Spleen (tissue), 11 donors: ENCODE data around the gene TLE1. TPM values are rescaled to one million over a fixed set of nuclear protein-coding genes. Genes with fewer than 3 reads are reported as not detected.

Source experiments
- DNase-seq: peaks from one replicate; pipeline ENCODE4 v3.0.0-alpha.2; 2020
- H3K27ac ChIP-seq, 8 donors: fragments of 200-600 bp; sonication (generic) in 7 of 8; 1 replicate in 4 of 8; 2 replicates in 4 of 8; pipeline versions ENCODE4 v1.5.0 to v1.8.0; 2016 to 2021; ENCODE audit warnings: inconsistent platforms in 4 of 8, mild to moderate bottlenecking in 4 of 8, moderate library complexity in 1 of 8
- H3K27me3 ChIP-seq, 7 donors: fragments of 200-600 bp; sonication (generic) in 6 of 7; replicated peaks in 1 of 7; 1 replicate in 4 of 7; 2 replicates in 3 of 7; pipeline versions ENCODE4 v1.5.0 to v1.8.0; 2016 to 2021; ENCODE audit warnings: inconsistent platforms in 3 of 7, mild to moderate bottlenecking in 1 of 7
- H3K36me3 ChIP-seq, 6 donors: fragments of 200-600 bp; sonication (generic) in 5 of 6; 1 replicate in 4 of 6; 2 replicates in 2 of 6; pipeline versions ENCODE4 v1.5.0 to v1.8.0; 2016 to 2021; ENCODE audit warnings: inconsistent platforms in 2 of 6
- H3K4me1 ChIP-seq, 6 donors: fragments of 200-600 bp; sonication (generic) in 5 of 6; 1 replicate in 3 of 6; 2 replicates in 3 of 6; pipeline versions ENCODE4 v1.5.0 to v1.8.0; 2016 to 2021; ENCODE audit warnings: inconsistent platforms in 3 of 6
- H3K4me3 ChIP-seq, 8 donors: fragments of 200-600 bp; sonication (generic) in 7 of 8; 1 replicate in 4 of 8; 2 replicates in 4 of 8; pipeline versions ENCODE4 v1.5.0 to v1.8.0; 2016 to 2021; ENCODE audit warnings: inconsistent platforms in 4 of 8, mild to moderate bottlenecking in 4 of 8, moderate library complexity in 2 of 8
- H3K9me3 ChIP-seq, 8 donors: fragments of 200-600 bp; sonication (generic) in 7 of 8; 1 replicate in 4 of 8; 2 replicates in 4 of 8; pipeline versions ENCODE4 v1.5.0 to v1.8.0; 2016 to 2021; ENCODE audit warnings: inconsistent platforms in 4 of 8
- POLR2A ChIP-seq, 3 donors: fragments of 450-650 bp; IDR thresholded peaks; one replicate each; pipeline ENCODE4 v1.5.1; 2017; ENCODE audit warnings: antibody characterized with exemption in 3 of 3, mild to moderate bottlenecking in 1 of 3
- POLR2AphosphoS5 ChIP-seq, 3 donors: sonication (generic); formaldehyde crosslinking; IDR thresholded peaks; one replicate each; pipeline ENCODE4 v1.5.1; 2017; ENCODE audit warnings: antibody characterized with exemption in 3 of 3
- WGBS, 5 donors: extraction: QIAGEN DNeasy Blood & Tissue Kit in 3 of 5; methylation state at CpG; one replicate each; pipeline versions ENCODE4 v1.1.5 to v1.1.7; 2013 to 2018; 5-methylcytosine and 5-hydroxymethylcytosine counted together
- intact Hi-C: fragments of 100-400 bp; cut with DNase I; formaldehyde crosslinking; loops from one replicate; pipeline ENCODE4 v1.15.0; 2023; ENCODE audit warnings: low total_unique reads
- polyA plus RNA-seq, 3 donors: library from polyadenylated mRNA; stranded (reverse); fragments of 200-250 nt; gene quantifications; one replicate each; pipeline ENCODE4 v1.2.1, GENCODE V29; 2013
- total RNA-seq, 7 donors: library from RNA; depleted of rRNA in 3 of 7; stranded (reverse); fragments of >200 nt in 3 of 7; fragmentation: NEBNext Ultra II Directional in 4 of 7; extraction: Animal tissue kit (Norgen Biotek cat#: 25700) in 4 of 7; gene quantifications; one replicate each; pipeline versions ENCODE4 v1.1.0 to v1.2.1, GENCODE V29; 2016 to 2021
- TF ChIP-seq, protein P1 (sequence below), 11 experiments: fragments of 200-600 bp in 7 of 11; fragments of 450-650 bp in 4 of 11; sonication (generic) in 4 of 11; IDR thresholded peaks in 8 of 11; conservative IDR thresholded peaks in 3 of 11; 1 replicate in 7 of 11; 2 replicates in 4 of 11; pipeline versions ENCODE4 v1.4.0 to v1.8.0; 2016 to 2021; ENCODE audit warnings: antibody characterized with exemption in 11 of 11, inconsistent platforms in 4 of 11, mild to moderate bottlenecking in 1 of 11
- donor health status: healthy with polysubstance abuse.
- donor health status: DM: no; HTN: no; CAD: no; lungs with moderate emphysema.
- donor health status: DM: no; HTN: no; CAD: no.
- donor health status: Bipolar disorder and iron deficiency.
- donor health status: healthy.
- donor health status: DM: no; HTN: no; CAD: no.
- donor health status: DM: yes; HTN: yes; CAD: no.

The TLE1 gene
- total and polyA plus RNA-seq, 10 donors = 34.7 to 110 (median 60.2) TPM

DNA sequence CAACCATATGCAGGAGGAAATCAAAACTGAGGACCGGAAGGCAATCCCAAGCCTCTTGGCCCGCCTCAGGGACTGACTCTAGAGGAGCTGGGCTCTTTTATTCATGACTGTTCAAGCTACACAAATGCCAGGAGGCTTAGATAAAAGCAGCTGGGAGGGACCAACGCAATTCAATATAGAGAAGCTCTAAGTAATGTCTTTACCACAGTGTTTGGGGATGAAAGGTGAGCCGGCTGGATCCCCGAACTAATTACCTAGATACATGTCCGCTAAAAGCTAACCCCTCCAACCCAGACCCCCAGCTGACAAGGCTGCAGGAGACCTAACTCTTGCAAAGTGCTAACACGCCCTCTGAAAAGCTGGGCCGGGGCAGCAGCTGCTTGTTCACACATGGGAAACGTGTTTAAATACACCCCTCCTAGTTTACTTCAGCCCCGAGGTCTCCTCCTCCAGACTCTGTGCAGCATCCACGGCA, 67.5 kb downstream of the TLE1 start:
- Histone ChIP-seq H3K9me3 (no peaks in the 10 kb centered on the region), H3K27ac (no peak overlapping the region), H3K4me3 (no peak overlapping the region), H3K4me1 (peaks cover 0 to 34% (median 18%) of the 10 kb centered on the region in 6 donors), H3K27me3 (no peaks in the 10 kb centered on the region), H3K36me3 (peaks cover 0 to 61% (median 2%) of the 10 kb centered on the region in 6 donors)
- WGBS, 5 donors = 86 to 90% (median 87%) methylated on average over 11 of the region's 11 CpGs
- DNase-seq = no peak
- TF ChIP-seq POLR2AphosphoS5 (IDR thresholded peaks at IDR 0.05) (no peak), POLR2A (IDR thresholded peaks at IDR 0.05) (no peak)
- intact Hi-C loops = no loop called here

DNA sequence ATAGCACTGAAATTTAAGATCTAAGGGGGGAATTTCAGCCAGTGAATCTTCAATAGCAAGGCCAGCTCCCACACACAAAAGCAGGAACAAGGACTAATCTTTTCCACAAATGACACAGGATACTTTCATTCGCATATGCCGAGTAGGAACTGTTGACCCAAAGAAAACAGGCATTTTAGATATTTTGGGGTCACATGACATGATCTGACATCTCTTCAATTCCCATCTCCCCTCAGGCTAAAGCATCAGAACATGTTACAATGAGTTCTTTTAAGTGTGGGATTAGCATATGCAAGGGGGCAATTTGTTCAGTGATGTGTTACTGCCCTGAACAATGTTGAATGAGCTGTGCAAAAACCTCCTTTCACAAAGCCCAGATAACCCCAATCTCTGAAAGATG, 68.2 kb downstream of the TLE1 start:
- Histone ChIP-seq H3K9me3 (no peaks in the 10 kb centered on the region), H3K4me1 (peaks cover 0 to 34% (median 18%) of the 10 kb centered on the region in 6 donors), H3K27me3 (no peaks in the 10 kb centered on the region), H3K36me3 (peaks cover 0 to 63% (median 4%) of the 10 kb centered on the region in 6 donors), H3K4me3 (no peak overlapping the region), H3K27ac (no peak overlapping the region)
- WGBS, 5 donors = 62 to 95% (median 80%) methylated on average over 2 of the region's 2 CpGs
- TF ChIP-seq POLR2AphosphoS5 (IDR thresholded peaks at IDR 0.05) (no peak), POLR2A (IDR thresholded peaks at IDR 0.05) (no peak)
- TF ChIP-seq, protein P1, sequence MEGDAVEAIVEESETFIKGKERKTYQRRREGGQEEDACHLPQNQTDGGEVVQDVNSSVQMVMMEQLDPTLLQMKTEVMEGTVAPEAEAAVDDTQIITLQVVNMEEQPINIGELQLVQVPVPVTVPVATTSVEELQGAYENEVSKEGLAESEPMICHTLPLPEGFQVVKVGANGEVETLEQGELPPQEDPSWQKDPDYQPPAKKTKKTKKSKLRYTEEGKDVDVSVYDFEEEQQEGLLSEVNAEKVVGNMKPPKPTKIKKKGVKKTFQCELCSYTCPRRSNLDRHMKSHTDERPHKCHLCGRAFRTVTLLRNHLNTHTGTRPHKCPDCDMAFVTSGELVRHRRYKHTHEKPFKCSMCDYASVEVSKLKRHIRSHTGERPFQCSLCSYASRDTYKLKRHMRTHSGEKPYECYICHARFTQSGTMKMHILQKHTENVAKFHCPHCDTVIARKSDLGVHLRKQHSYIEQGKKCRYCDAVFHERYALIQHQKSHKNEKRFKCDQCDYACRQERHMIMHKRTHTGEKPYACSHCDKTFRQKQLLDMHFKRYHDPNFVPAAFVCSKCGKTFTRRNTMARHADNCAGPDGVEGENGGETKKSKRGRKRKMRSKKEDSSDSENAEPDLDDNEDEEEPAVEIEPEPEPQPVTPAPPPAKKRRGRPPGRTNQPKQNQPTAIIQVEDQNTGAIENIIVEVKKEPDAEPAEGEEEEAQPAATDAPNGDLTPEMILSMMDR (IDR thresholded peaks at IDR 0.05 in 8 of 11, conservative IDR thresholded peaks at IDR 0.05 in 3 of 11) = no peak
- intact Hi-C loops = no loop called here
- no peak for DNase-seq

DNA sequence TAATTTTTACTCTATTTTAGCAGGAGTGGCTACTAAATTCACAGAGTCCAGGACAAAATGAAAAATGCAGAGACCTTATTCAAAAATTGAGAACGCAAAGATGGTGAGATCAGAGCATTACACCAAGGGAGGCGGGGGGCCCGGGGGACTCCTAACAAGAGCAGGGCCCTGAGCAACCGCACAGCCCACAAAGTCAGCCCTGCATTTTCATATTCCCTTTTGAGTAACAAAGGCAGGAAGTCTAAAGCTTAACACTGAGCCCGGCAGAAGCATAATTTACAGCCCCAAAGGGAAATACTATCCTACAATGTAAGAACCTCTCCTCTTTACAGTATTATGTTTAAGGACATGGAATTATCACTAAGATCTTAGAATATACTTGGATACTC, 69.4 kb downstream of the TLE1 start:
- no peaks in the 10 kb centered on the region for H3K27me3 ChIP-seq
- H3K9me3 ChIP-seq = no peaks in the 10 kb centered on the region
- DNase-seq = no peak
- H3K4me3 ChIP-seq = no peak overlapping the region
- 14 to 29% (median 19%) methylated on average over 5 of the region's 5 CpGs for WGBS, 5 donors
- H3K4me1 ChIP-seq = peaks cover 0 to 34% (median 18%) of the 10 kb centered on the region in 6 donors
- intact Hi-C loops = no loop called here
- TF ChIP-seq POLR2AphosphoS5 (IDR thresholded peaks at IDR 0.05) (no peak), POLR2A (IDR thresholded peaks at IDR 0.05) (no peak)
- TF ChIP-seq, protein P1 (IDR thresholded peaks at IDR 0.05 in 8 of 11, conservative IDR thresholded peaks at IDR 0.05 in 3 of 11) = no peak
- peaks cover 0 to 70% (median 9%) of the 10 kb centered on the region in 6 donors for H3K36me3 ChIP-seq
- peak overlapping the region in 1 of 8 donors; percentile 7 for H3K27ac ChIP-seq

DNA sequence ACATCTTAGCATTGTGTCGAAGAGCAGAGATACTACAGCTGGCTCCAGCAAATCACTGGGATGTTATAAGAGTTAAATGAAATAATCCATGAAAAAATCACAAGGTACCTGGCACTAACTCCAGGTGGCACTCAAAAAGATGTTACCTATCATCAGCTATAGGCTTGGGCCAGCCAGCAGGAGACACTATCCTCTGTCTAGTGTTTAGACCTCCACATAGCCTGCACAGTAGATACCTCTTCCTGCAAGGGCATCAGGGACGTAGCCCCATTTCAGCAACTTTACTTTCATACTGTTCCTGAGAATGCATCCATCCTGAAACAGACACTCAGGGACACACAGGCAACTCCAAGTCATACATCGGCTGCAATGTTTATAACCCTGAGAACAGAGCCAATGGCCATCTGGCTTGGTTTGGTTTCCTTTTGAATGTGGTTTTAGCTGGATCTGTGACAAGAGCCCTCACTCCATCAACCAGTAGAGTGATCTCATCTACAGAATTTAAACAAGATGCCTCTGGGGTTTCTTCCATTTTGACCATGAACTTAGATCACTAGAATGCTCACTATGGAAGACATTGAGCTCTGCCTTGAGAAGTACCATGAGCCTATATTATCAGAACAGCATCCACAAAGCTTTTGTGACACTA, 69.9 kb downstream of the TLE1 start:
- intact Hi-C loops = no loop called here
- Histone ChIP-seq H3K4me1 (peaks cover 0 to 34% (median 18%) of the 10 kb centered on the region in 6 donors), H3K9me3 (no peaks in the 10 kb centered on the region), H3K36me3 (peaks cover 0 to 75% (median 10%) of the 10 kb centered on the region in 6 donors), H3K27ac (peak overlapping the region in 1 of 8 donors; percentile 7), H3K4me3 (no peak overlapping the region), H3K27me3 (no peaks in the 10 kb centered on the region)
- 60 to 82% (median 71%) methylated on average over 3 of the region's 3 CpGs for WGBS, 5 donors
- TF ChIP-seq POLR2AphosphoS5 (IDR thresholded peaks at IDR 0.05) = no peak
- TF ChIP-seq, protein P1 (IDR thresholded peaks at IDR 0.05 in 8 of 11, conservative IDR thresholded peaks at IDR 0.05 in 3 of 11) = no peak
- no peak for TF ChIP-seq POLR2A (IDR thresholded peaks at IDR 0.05)
- no peak for DNase-seq
